ENCODE measurements around the gene TMEM145. TPM values are rescaled to one million over a fixed set of nuclear protein-coding genes. Genes with fewer than 3 reads are reported as not detected.

TMEM145 gene
- total RNA-seq, 1 experiment from 2014 or later = 1.2 TPM

DNA sequence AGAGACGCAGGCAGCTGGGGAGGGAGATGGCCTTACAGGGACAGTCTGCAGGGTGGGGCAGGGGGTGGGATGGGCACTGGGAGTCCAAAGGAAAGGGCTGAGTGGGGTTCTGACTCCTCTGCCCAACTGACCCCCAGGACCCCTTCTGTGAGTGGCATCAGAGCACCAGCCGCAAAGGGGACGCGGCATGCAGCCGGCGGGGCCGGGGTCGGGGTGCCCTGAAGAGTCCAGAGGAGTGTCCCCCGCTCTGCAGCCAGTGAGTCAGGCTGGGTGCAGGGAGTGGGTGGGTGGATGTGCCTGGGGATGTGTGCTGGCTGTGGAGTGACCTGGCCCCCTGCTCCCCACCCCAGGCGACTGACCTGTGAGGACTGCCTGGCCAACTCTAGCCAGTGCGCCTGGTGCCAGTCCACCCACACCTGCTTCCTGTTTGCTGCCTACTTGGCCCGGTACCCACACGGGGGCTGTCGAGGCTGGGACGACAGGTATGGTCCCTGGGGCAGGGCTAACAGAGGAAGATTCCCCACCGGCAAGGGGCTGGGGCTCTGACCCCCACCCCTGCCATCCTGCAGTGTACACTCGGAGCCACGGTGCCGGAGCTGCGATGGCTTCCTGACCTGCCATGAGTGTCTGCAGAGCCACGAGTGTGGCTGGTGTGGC is 38.1 kb downstream of the TMEM145 start:
- no peak for TF ChIP-seq EZH2 (IDR thresholded peaks at IDR 0.05; ENCODE audit: low read depth)
- TF ChIP-seq, protein P1, sequence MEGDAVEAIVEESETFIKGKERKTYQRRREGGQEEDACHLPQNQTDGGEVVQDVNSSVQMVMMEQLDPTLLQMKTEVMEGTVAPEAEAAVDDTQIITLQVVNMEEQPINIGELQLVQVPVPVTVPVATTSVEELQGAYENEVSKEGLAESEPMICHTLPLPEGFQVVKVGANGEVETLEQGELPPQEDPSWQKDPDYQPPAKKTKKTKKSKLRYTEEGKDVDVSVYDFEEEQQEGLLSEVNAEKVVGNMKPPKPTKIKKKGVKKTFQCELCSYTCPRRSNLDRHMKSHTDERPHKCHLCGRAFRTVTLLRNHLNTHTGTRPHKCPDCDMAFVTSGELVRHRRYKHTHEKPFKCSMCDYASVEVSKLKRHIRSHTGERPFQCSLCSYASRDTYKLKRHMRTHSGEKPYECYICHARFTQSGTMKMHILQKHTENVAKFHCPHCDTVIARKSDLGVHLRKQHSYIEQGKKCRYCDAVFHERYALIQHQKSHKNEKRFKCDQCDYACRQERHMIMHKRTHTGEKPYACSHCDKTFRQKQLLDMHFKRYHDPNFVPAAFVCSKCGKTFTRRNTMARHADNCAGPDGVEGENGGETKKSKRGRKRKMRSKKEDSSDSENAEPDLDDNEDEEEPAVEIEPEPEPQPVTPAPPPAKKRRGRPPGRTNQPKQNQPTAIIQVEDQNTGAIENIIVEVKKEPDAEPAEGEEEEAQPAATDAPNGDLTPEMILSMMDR (conservative IDR thresholded peaks at IDR 0.05) = no peak
- no peaks in the 10 kb centered on the region for H3F3A ChIP-seq (ENCODE audit: insufficient read depth, low read depth)
- H3K9me2 ChIP-seq (ENCODE audit: insufficient read depth) = no peaks in the 10 kb centered on the region
- no peaks in the 10 kb centered on the region for H3K79me2 ChIP-seq (ENCODE audit: low read depth)
- no peaks in the 10 kb centered on the region for H3K4me1 ChIP-seq (replicated peaks; ENCODE audit: insufficient read depth)
- BruUV-seq (replicated peaks) = no TSS peak
- intact Hi-C loops (cut with micrococcal nuclease; ENCODE audit: unreplicated experiment) = no loop called here
- H3K27me3 ChIP-seq (ENCODE audit: insufficient read depth, low read depth) = no peaks in the 10 kb centered on the region
- no peak for DNase-seq
- H3K4me3 ChIP-seq = no peak overlapping the region
- POLR2A ChIA-PET (ENCODE audit: unreplicated experiment) = no interaction called here
- no peak overlapping the region for H3K4me2 ChIP-seq
- no peaks in the 10 kb centered on the region for H4K20me1 ChIP-seq (ENCODE audit: insufficient read depth)
- H2AFZ ChIP-seq = no peak overlapping the region
- CTCF ChIA-PET = no interaction called here
- no peaks in the 10 kb centered on the region for H3K9me3 ChIP-seq (ENCODE audit: insufficient read depth, low read depth)
- no peaks in the 10 kb centered on the region; the same call in 1 of the 2 replicates for H3K36me3 ChIP-seq (ENCODE audit: low read depth)
- H3K27ac ChIP-seq = no peak overlapping the region

DNA sequence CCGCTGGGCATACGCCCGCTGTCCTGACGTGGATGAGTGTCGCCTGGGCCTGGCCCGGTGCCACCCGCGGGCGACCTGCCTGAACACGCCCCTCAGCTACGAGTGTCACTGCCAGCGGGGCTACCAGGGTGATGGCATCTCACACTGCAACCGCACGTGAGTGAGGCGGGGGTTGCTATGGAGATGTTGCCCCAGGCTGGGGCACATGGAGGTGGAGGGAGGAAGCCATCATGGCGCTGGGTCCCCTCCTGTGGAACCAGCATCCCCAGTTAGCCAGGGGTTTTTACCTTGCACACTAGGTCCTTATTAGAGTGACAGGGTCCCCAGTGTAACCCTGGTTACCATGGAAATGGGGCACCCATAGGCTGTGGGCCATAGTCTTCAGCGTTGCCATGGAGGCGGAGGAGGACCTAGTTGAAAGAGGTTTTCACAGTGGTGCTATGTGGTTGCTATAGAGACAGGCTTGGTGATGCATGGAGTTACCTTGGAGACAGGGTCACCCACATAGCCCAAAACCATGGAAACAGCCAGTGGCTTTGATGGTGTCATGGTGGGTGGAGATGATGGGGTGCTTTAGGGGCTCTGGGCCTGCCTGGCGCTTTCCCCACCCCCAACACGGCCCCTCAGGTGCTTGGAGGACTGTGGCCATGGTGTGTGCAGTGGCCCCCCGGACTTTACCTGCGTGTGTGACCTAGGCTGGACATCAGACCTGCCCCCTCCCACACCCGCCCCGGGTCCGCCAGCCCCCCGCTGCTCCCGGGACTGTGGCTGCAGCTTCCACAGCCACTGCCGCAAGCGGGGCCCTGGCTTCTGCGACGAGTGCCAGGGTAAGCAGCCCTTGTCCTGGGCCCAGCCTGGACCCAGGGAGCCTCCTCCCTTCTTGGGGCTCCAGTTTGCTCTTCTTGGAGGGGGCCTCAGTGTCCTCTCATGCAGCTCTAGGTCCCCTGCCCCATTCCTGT is 39.5 kb downstream of the TMEM145 start:
- ChIA-PET POLR2A (ENCODE audit: unreplicated experiment) (no interaction called here), CTCF (no interaction called here)
- TF ChIP-seq, protein P1 (conservative IDR thresholded peaks at IDR 0.05) = no peak
- no peak for TF ChIP-seq EZH2 (IDR thresholded peaks at IDR 0.05; ENCODE audit: low read depth)
- no peaks in the 10 kb centered on the region for H3K79me2 ChIP-seq (ENCODE audit: low read depth)
- intact Hi-C loops (cut with micrococcal nuclease; ENCODE audit: unreplicated experiment) = no loop called here
- DNase-seq = no peak
- no peak overlapping the region for H3K4me3 ChIP-seq
- H3K4me2 ChIP-seq = no peak overlapping the region
- no peaks in the 10 kb centered on the region for H4K20me1 ChIP-seq (ENCODE audit: insufficient read depth)
- H3F3A ChIP-seq (ENCODE audit: insufficient read depth, low read depth) = no peaks in the 10 kb centered on the region
- no peaks in the 10 kb centered on the region for H3K4me1 ChIP-seq (replicated peaks; ENCODE audit: insufficient read depth)
- BruUV-seq (replicated peaks) = no TSS peak
- no peak overlapping the region for H3K27ac ChIP-seq
- no peaks in the 10 kb centered on the region for H3K9me2 ChIP-seq (ENCODE audit: insufficient read depth)
- H3K36me3 ChIP-seq (ENCODE audit: low read depth) = no peaks in the 10 kb centered on the region; the same call in 1 of the 2 replicates
- no peaks in the 10 kb centered on the region for H3K27me3 ChIP-seq (ENCODE audit: insufficient read depth, low read depth)
- no peaks in the 10 kb centered on the region for H3K9me3 ChIP-seq (ENCODE audit: insufficient read depth, low read depth)
- no peak overlapping the region for H2AFZ ChIP-seq

DNA sequence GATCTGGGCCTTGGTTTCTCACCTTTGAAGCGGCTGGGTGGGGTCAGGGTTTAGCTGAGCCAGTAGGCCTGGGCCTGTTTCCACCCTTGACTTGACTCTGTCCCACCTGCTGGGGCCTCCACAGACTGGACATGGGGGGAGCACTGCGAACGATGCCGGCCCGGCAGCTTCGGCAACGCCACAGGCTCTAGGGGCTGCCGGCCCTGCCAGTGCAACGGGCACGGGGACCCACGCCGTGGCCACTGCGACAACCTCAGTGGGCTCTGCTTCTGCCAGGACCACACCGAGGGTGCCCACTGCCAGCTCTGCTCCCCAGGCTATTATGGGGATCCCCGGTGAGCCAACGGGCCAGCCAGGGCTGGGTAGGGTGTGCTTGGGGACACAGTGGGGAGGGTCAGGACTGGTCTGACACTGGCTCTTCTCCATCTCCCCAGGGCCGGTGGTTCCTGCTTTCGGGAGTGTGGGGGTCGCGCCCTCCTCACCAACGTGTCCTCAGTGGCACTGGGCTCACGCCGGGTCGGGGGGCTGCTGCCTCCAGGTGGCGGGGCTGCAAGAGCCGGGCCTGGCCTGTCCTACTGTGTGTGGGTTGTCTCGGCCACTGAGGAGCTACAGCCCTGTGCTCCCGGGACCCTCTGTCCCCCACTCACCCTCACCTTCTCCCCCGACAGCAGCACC is 40.4 kb downstream of the TMEM145 start:
- ChIA-PET POLR2A (ENCODE audit: unreplicated experiment) (no interaction called here), CTCF (no interaction called here)
- Histone ChIP-seq H3F3A (ENCODE audit: insufficient read depth, low read depth) (no peaks in the 10 kb centered on the region), H3K27me3 (ENCODE audit: insufficient read depth, low read depth) (no peaks in the 10 kb centered on the region), H2AFZ (no peak overlapping the region), H3K4me2 (no peak overlapping the region), H3K9me2 (ENCODE audit: insufficient read depth) (no peaks in the 10 kb centered on the region), H3K4me1 (replicated peaks; ENCODE audit: insufficient read depth) (no peaks in the 10 kb centered on the region), H3K9me3 (ENCODE audit: insufficient read depth, low read depth) (no peaks in the 10 kb centered on the region), H3K27ac (no peak overlapping the region), H4K20me1 (ENCODE audit: insufficient read depth) (no peaks in the 10 kb centered on the region), H3K4me3 (no peak overlapping the region), H3K36me3 (ENCODE audit: low read depth) (no peaks in the 10 kb centered on the region), H3K79me2 (ENCODE audit: low read depth) (no peaks in the 10 kb centered on the region)
- TF ChIP-seq EZH2 (IDR thresholded peaks at IDR 0.05; ENCODE audit: low read depth) = no peak
- TF ChIP-seq, protein P1 (conservative IDR thresholded peaks at IDR 0.05) = no peak
- intact Hi-C loops (cut with micrococcal nuclease; ENCODE audit: unreplicated experiment) = no loop called here
- BruUV-seq (replicated peaks) = no TSS peak
- DNase-seq = no peak

All from PC-9 (cell line).